NOMO-1 (cell line): ENCODE measurements around the gene DERL2.
A peak's percentile ranks its signal among the peaks of the same experiment; 100 is the strongest.

Experiments used
- DNase-seq, 2 experiments: peaks; one replicate each; lab custom pipeline; 2025; ENCODE audit not compliant: unreplicated experiment in 2 of 2; lab: John Stamatoyannopoulos, UW

The DERL2 gene

DNA sequence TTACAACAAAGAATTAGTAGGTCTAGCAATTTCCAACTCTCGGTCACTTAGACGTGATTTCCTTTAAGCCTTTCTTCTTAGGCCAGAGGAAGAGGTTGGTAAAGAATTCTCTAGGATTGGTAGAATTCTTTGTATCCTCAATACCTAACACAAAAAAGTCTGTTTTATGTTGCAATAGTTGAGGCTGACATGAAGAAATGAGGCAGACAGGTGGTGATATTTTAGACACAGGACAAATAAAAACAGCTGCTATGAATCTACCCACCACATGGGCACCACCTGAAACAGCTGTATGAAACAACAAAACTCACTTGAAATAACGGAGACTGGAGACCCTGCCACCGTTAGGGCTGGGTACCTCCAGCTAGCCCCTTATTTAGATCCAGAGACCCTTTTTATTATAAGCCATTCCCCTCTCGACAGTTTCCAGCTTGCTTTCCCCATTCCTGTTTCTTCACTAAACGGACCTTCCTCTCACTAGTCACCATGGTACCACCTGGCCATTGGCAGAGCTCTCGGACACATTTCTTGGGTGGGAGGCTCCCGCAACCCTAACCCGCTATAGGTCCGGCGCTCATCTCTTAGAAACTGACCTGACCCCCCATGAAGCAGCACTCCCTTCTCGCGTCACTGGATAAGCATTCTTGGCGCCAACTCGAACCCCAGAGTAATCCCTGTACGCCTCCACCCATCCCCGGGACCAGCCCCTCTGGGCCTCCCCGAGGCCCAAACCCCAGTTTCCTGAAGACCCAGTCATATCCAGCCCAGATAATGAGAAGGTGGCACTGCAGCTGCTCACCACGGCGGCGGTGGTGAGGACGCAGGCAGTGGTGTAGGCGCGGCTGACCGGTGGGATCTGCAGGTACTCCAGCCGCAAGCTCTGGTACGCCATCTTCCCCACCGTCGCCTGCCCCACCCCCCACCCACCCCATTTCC, at the start of gene DERL2:
Gene DERL2, minus strand, starts transcription at position 909 of the 936 bp plus-strand sequence. Its CDS starts 17 bp downstream, at position 892.
- DNase-seq, result no peak

DNA sequence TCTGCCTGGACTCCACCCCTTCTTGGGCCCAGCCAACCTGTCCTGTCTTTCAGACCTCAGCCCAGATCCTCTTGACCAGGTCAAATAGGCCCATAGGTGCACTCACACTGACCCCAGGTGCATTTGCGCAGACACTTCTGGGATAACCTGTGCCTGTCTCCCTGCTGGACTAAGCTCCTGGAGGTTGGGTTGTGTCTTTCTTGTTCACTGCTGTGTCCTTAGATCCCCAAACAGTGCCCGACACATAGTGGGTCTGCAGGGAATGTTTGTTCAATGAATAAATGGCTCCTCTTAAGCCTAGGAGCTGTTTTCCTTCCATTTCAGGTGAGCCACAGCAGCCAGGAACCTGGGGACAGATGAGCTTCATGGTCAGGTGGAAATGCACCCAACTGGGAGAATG, 49.5 kb upstream of the DERL2 start:
- no peak for DNase-seq

GRCh38 chr17:5533486-5534315, 47.7 kb upstream of the DERL2 start:
- no peak for DNase-seq

GRCh38 chr17:5532581-5532980, 46.6 kb upstream of the DERL2 start:
- no peak for DNase-seq

- no peak for DNase-seq
Measured at GRCh38 chr17:5531085-5531418, 45.1 kb upstream of the DERL2 start.

DNA sequence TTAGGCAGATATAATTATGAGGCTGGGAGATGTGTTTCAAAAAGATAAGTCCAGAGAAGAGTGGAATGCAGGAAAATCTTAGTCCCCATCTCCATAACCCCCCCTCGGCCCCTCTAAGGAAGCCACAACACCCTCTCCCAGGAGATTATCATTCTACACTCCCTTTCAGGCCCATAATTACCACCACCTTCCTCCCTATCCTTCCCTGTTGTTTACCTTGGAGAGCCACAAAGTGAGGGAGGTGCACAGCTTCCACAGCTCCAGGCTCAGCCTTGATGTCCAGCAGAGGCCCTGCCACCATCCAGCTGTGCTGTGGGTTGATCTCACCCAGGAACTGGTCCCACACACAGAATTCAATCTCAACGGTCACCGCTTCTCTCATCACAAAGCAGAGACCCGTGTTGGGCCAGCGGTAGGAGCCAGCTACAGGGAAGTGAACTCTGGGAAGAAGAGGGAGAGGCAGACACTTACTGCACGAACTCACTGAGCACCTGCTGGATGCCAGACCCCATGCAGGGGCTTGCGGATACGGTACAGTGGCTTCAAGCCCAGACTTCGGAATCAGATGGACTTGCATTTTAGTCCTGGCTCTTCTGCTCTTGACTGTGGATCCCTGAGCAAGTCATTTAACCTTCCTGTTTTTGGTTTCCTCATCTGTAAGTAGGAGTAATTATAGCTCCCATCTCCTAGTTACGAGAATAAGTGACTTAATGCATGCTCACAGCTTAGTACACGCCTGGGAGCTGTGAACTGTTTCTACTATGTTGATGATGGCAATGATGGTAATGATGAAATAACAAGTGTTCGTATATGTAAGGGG, 44.5 kb upstream of the DERL2 start:
- DNase-seq, result no peak

GRCh38 chr17:5527601-5528250, 41.7 kb upstream of the DERL2 start:
- DNase-seq, result no peak

DNA sequence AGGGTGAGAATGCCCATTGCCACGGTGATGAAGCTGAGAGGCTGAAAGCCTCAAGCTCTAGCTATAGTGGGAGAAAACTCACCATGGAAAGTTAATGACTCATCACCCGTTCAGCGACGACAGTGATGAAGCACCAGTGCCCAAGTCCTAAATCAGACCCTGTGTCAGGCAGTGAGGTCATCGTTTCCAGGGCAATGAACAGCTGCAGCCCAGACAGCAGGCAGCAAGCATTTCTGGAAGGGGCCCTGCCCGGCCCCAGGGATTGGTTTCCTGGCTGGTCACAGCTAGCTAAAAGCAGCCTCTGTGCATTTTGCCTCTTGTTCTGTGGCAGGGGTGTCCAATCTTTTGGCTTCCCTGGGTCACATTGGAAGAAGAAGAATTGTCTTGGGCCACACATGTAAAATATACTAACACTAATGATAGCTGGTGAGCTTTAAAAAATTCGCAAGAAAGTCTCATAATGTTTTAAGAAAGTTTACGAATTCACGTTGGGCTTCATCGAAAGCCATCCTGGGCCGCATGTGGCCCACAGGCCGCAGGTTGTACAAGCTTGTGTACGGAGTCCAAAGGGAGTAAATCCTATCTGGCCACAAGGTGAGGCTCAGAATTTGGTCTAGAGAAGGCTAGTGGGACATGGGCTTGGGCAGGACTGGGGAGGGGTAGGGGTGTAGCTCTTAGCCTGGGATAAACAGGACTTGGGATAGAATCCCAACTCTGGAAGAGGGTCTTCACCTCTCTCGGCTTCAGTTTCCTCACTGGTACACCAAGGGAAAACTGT, 41.0 kb upstream of the DERL2 start:
- DNase-seq, result peak; percentile 31 to 73

DNA sequence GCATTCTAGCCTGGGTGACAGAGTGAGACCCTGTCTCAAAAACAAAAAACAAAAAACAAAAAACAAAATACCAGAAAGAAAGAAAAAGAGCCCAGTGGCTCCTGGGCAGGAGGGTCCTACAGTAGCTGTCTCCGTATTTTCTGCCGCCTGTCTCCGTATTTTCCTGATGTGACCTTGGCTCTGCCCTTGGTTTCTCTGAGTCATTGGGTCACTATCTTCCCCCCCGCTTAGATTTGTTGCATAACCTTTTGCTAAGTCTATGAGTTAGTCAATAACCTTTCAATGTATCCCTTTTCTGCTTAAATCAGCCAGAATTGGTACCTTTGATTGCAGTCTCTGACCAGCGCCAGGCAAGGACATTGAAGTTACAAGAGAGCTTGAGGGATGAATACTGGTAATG, 37.3 kb upstream of the DERL2 start:
- DNase-seq, result no peak

GRCh38 chr17:5522476-5522875, 36.5 kb upstream of the DERL2 start:
- DNase-seq, result no peak

- DNase-seq, result no peak
Measured at GRCh38 chr17:5516060-5516792, 30.2 kb upstream of the DERL2 start.

DNA sequence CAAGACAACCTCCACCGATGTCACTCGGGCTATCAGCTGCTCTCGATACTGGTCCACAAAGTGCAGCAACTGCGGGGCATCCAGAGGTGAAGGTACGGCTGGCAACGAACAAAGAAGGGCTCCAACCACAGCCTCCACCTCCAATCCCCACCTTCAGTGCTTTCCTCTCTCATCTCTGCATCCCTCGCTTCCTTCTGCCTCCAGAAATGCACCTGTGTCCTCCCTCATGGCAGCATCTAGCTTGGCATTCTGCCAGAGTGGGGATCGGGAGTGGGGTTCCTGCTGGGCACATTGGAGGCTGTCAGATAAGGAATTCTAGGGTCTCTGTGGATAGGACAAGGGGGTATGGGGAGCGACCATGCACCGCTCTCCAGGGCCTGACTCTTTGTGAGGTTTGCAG, 29.0 kb upstream of the DERL2 start:
- DNase-seq, result no peak

DNA sequence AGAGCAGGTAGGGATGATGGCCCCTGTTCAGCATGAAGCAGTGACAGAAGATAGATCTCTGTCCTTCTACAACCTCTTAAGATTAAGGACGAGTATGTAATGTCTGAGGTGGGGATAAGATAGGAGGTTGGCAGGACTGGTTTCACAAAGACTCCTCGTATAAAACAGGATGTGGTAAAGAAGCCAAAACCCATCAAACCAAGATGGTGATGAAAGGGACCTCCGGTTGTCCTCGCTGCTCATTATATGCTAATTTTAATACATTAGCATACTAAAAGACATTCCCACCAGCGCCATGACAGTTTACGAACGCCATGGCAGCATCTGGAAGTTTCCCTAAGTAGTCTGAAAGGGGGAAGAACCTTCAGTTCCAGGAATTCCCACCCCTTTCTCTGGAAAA, 27.6 kb upstream of the DERL2 start:
- DNase-seq, result no peak

- DNase-seq, result no peak
Measured at GRCh38 chr17:5511401-5512225, 25.6 kb upstream of the DERL2 start.

DNA sequence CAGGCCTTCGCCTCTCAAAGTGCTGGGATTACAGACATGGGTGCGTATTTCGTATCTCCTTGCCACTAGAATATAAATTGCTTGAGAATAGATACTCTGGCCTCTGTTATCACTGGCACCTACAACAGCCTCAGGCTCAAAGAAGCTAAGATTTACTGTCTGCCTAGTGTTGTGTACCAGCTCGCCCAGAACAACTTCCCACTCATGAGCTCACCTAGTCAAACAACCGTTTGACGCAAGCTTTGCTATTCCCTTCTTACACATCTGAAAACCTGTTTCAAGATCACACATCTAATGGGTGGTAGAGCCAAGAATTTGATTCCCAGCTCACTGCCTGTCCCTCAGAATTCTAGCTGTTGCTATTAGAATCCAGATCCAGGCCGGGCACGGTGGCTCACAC, 24.8 kb upstream of the DERL2 start:
- DNase-seq, result no peak

GRCh38 chr17:5509482-5509881, 23.5 kb upstream of the DERL2 start:
- no peak for DNase-seq

GRCh38 chr17:5508810-5509209, 22.8 kb upstream of the DERL2 start:
- DNase-seq, result no peak

DNA sequence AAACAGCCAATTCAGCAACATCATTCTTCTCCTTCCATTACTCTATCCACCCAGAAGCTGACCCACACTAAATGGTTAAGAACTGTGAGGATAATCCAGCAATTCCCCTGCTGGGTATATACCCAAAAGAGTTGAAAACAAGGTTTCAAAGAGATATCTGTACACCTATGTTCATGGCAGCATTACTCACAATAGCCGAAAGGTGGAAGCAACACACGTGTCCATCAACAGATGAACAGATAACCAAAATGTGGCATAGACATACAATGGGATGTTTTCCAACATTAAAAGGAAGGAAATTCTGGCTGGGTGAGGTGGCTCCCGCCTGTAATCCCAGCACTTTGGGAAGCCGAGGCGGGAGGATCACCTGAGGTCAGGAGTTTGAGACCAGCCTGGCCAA, 20.3 kb upstream of the DERL2 start:
- DNase-seq, result no peak
